Head of caudate nucleus (tissue), 42 donors: ENCODE data around the gene AMACR.
"Not testable (repeated sequence)": the region's sequence is repeated elsewhere in the genome, so short reads cannot be mapped to it uniquely, and the experiment has no call there.

Experiments used
- DNase-seq, 42 donors: peaks; one replicate each; pipeline versions ENCODE4 v3.0.0 to v3.0.0-alpha.2; 2020 to 2021; ENCODE audit warnings: mixed read lengths in 7 of 42
- intact Hi-C: fragments of 100-400 bp; cut with DNase I; formaldehyde crosslinking; loops from one replicate; pipeline ENCODE4 v1.15.0; 2022

AMACR gene

GRCh38 chr5:34039398-34040157, 31.7 kb upstream of the AMACR start:
- DNase-seq, result no peak
- intact Hi-C loops, result no loop called here

GRCh38 chr5:34038838-34039237, 31.0 kb upstream of the AMACR start:
- intact Hi-C loops, result no loop called here

GRCh38 chr5:34038390-34038789, 30.5 kb upstream of the AMACR start:
- intact Hi-C loops, result no loop called here
- DNase-seq, result no peak

More at GRCh38 chr5:34038838-34039237, 31.0 kb upstream of the AMACR start:
- DNase-seq, result no peak

- no peak for DNase-seq
- intact Hi-C loops, result no loop called here
Observed at GRCh38 chr5:34037726-34038125, 29.9 kb upstream of the AMACR start.

- intact Hi-C loops, result no loop called here
- DNase-seq, result no peak
Observed at GRCh38 chr5:34035756-34036155, 27.9 kb upstream of the AMACR start.

- DNase-seq, result no peak
- intact Hi-C loops, result no loop called here
Observed at GRCh38 chr5:34034534-34035327, 26.9 kb upstream of the AMACR start.

GRCh38 chr5:34031966-34032365, 24.1 kb upstream of the AMACR start:
- intact Hi-C loops, result no loop called here
- no peak for DNase-seq

GRCh38 chr5:34031117-34031516, 23.3 kb upstream of the AMACR start:
- no peak for DNase-seq
- intact Hi-C loops, result no loop called here

GRCh38 chr5:34030585-34030984, 22.7 kb upstream of the AMACR start:
- DNase-seq, intact Hi-C loops: not testable (repeated sequence)

GRCh38 chr5:34030048-34030447, 22.2 kb upstream of the AMACR start:
- intact Hi-C loops, result no loop called here
- no peak for DNase-seq

- DNase-seq, result no peak
- intact Hi-C loops, result no loop called here
Observed at GRCh38 chr5:34028349-34028748, 20.5 kb upstream of the AMACR start.

GRCh38 chr5:34026089-34026761, 18.4 kb upstream of the AMACR start:
- no peak for DNase-seq
- intact Hi-C loops, result no loop called here

- intact Hi-C loops, result no loop called here
- no peak for DNase-seq
Observed at GRCh38 chr5:34022121-34022705, 14.4 kb upstream of the AMACR start.

- intact Hi-C loops, result no loop called here
- DNase-seq, result no peak
Observed at GRCh38 chr5:34021334-34021733, 13.5 kb upstream of the AMACR start.

GRCh38 chr5:34020726-34021125, 12.9 kb upstream of the AMACR start:
- DNase-seq, result no peak
- intact Hi-C loops, result no loop called here

- DNase-seq, result no peak
- intact Hi-C loops, result no loop called here
Observed at GRCh38 chr5:34017254-34017653, 9.4 kb upstream of the AMACR start.

GRCh38 chr5:34016750-34017149, 8.9 kb upstream of the AMACR start:
- intact Hi-C loops, result no loop called here
- DNase-seq, result no peak

- intact Hi-C loops, result no loop called here
- DNase-seq, result no peak
Observed at GRCh38 chr5:34016222-34016621, 8.4 kb upstream of the AMACR start.

GRCh38 chr5:34015120-34015822, 7.4 kb upstream of the AMACR start:
- intact Hi-C loops, result no loop called here
- no peak for DNase-seq
